Tibial nerve (tissue), 4 donors: ENCODE data around the gene TSSC4. TPM values are rescaled to one million over a fixed set of nuclear protein-coding genes. Genes with fewer than 3 reads are reported as not detected.

Source experiments
- DNase-seq, 2 donors: peaks; one replicate each; pipeline ENCODE4 v3.0.0-alpha.2; 2019; ENCODE audit warnings: low spot score in 2 of 2
- H3K27ac ChIP-seq, 4 donors: fragments of 200-600 bp; sonication (generic) in 3 of 4; one replicate each; pipeline ENCODE4 v1.5.1; 2017 to 2019; ENCODE audit warnings: mild to moderate bottlenecking in 1 of 4
- H3K27me3 ChIP-seq, 2 donors: fragments of 200-600 bp; sonication (generic) in 1 of 2; one replicate each; pipeline versions ENCODE4 v1.5.1 to v1.6.0; 2017 to 2019
- H3K36me3 ChIP-seq, 3 donors: fragments of 200-600 bp; sonication (generic); one replicate each; pipeline ENCODE4 v1.5.1; 2018 to 2019
- H3K4me1 ChIP-seq, 4 donors: fragments of 200-600 bp; sonication (generic) in 3 of 4; one replicate each; pipeline ENCODE4 v1.5.1; 2017 to 2019
- H3K4me3 ChIP-seq, 4 donors: fragments of 200-600 bp; sonication (generic) in 3 of 4; one replicate each; pipeline ENCODE4 v1.5.1; 2017 to 2019; ENCODE audit warnings: mild to moderate bottlenecking in 1 of 4, moderate library complexity in 1 of 4
- H3K9me3 ChIP-seq, 4 donors: fragments of 200-600 bp; sonication (generic) in 3 of 4; one replicate each; pipeline ENCODE4 v1.5.1; 2017 to 2019
- CTCF ChIP-seq, 5 experiments: fragments of 200-600 bp in 3 of 5; fragments of 450-650 bp in 2 of 5; sonication (generic) in 3 of 5; IDR thresholded peaks; one replicate each; pipeline ENCODE4 v1.5.1; 2016 to 2019; ENCODE audit warnings: antibody characterized with exemption in 5 of 5, mild to moderate bottlenecking in 3 of 5, moderate library complexity in 2 of 5
- EP300 ChIP-seq, 2 donors: sonication (generic); formaldehyde crosslinking; IDR thresholded peaks; one replicate each; pipeline ENCODE4 v1.6.1; 2017; ENCODE audit warnings: antibody characterized with exemption in 2 of 2, mild to moderate bottlenecking in 1 of 2
- POLR2A ChIP-seq, 2 donors: fragments of 450-650 bp; IDR thresholded peaks; one replicate each; pipeline ENCODE4 v1.6.1; 2017; ENCODE audit warnings: antibody characterized with exemption in 2 of 2, mild to moderate bottlenecking in 2 of 2, moderate library complexity in 2 of 2
- WGBS, 2 donors: methylation state at CpG; one replicate each; pipeline ENCODE4 v1.1.5; 2018; 5-methylcytosine and 5-hydroxymethylcytosine counted together
- total RNA-seq, 4 donors: library from RNA; depleted of rRNA; stranded (reverse); fragments of >200 nt; gene quantifications; one replicate each; pipeline ENCODE4 v1.1.0, GENCODE V29; 2016

The TSSC4 gene
- total RNA-seq, 4 donors from 2014 or later = 44.8 to 54.3 (median 49.1) TPM

DNA sequence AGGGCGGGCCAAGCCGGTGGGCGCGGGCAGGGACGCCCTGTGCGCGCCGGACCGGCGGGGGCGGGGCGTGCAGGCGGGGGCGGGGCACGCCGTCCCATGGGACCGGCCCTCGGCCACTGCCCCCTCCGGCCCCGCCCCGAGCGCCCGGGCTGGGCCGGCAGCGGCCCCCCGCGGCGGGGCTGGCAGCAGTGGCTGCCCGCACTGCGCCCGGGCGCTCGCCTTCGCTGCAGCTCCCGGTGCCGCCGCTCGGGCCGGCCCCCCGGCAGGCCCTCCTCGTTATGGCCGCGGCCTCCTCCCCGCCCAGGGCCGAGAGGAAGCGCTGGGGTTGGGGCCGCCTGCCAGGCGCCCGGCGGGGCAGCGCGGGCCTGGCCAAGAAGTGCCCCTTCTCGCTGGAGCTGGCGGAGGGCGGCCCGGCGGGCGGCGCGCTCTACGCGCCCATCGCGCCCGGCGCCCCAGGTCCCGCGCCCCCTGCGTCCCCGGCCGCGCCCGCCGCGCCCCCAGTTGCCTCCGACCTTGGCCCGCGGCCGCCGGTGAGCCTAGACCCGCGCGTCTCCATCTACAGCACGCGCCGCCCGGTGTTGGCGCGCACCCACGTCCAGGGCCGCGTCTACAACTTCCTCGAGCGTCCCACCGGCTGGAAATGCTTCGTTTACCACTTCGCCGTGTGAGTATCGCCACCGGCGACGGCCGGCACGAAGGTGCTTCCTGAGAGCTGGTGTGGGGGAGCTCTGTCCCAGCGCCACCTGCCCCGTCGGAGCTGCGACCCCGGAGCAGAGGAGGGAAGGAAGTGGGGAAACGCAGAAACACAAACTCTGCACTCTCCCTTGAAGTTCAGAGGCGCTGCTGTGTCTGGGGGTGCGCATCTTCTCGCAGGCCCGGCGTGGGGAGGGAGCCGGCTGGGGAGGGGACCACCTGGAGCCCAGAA, 44.5 kb downstream of the TSSC4 start, which contains the start of gene KCNQ1:
Gene KCNQ1, plus strand, starts transcription at position 188 of the 925 bp plus-strand sequence. Its CDS starts 91 bp downstream, at position 279.
- H3K27ac ChIP-seq = peak within 1 kb of the TSS in 1 of 4 donors; percentile 68
- H3K27me3 ChIP-seq = peaks cover 0 to 63% of the 10 kb centered on the region in 2 donors
- H3K4me3 ChIP-seq = peak within 1 kb of the TSS in 3 of 4 donors; percentile 9 to 49 (median 49)
- no peak for DNase-seq
- peaks cover 0 to 10% (median 0%) of the 10 kb centered on the region in 4 donors for H3K9me3 ChIP-seq
- H3K36me3 ChIP-seq = no peaks in the 10 kb centered on the region
- WGBS, 2 donors = 2% methylated on average over 37 to 77 of the region's 116 CpGs
- TF ChIP-seq POLR2A (IDR thresholded peaks at IDR 0.05) (peak; percentile 33), CTCF (IDR thresholded peaks at IDR 0.05) (peak in 1 of 5 experiments; percentile 10), EP300 (IDR thresholded peaks at IDR 0.05) (no peak)
- H3K4me1 ChIP-seq = peaks cover 0 to 19% (median 8%) of the 10 kb centered on the region in 4 donors

GRCh38 chr11:2445746-2446551, 45.4 kb downstream of the TSSC4 start:
- Histone ChIP-seq H3K4me1 (peaks cover 0 to 19% (median 8%) of the 10 kb centered on the region in 4 donors), H3K27ac (peak overlapping the region in 1 of 4 donors; percentile 45), H3K36me3 (no peaks in the 10 kb centered on the region), H3K27me3 (peaks cover 0 to 62% of the 10 kb centered on the region in 2 donors), H3K4me3 (peak overlapping the region in 3 of 4 donors; percentile 9 to 49 (median 49)), H3K9me3 (peaks cover 0 to 10% (median 0%) of the 10 kb centered on the region in 4 donors)
- WGBS, 2 donors = 42 to 47% methylated on average over 19 of the region's 23 CpGs
- DNase-seq = no peak
- TF ChIP-seq POLR2A (IDR thresholded peaks at IDR 0.05) (no peak), CTCF (IDR thresholded peaks at IDR 0.05) (no peak)

GRCh38 chr11:2446590-2447252, 46.2 kb downstream of the TSSC4 start:
- no peak for DNase-seq
- WGBS, 2 donors = 67 to 70% methylated on average over 12 to 14 of the region's 15 CpGs
- Histone ChIP-seq H3K27me3 (peaks cover 0 to 55% of the 10 kb centered on the region in 2 donors), H3K4me3 (peak overlapping the region in 2 of 4 donors; percentile 49), H3K27ac (peak overlapping the region in 1 of 4 donors; percentile 45), H3K4me1 (peaks cover 0 to 19% (median 8%) of the 10 kb centered on the region in 4 donors), H3K9me3 (peaks cover 0 to 10% (median 0%) of the 10 kb centered on the region in 4 donors), H3K36me3 (no peaks in the 10 kb centered on the region)
- TF ChIP-seq CTCF (IDR thresholded peaks at IDR 0.05) (no peak), EP300 (IDR thresholded peaks at IDR 0.05) (no peak), POLR2A (IDR thresholded peaks at IDR 0.05) (no peak)

DNA sequence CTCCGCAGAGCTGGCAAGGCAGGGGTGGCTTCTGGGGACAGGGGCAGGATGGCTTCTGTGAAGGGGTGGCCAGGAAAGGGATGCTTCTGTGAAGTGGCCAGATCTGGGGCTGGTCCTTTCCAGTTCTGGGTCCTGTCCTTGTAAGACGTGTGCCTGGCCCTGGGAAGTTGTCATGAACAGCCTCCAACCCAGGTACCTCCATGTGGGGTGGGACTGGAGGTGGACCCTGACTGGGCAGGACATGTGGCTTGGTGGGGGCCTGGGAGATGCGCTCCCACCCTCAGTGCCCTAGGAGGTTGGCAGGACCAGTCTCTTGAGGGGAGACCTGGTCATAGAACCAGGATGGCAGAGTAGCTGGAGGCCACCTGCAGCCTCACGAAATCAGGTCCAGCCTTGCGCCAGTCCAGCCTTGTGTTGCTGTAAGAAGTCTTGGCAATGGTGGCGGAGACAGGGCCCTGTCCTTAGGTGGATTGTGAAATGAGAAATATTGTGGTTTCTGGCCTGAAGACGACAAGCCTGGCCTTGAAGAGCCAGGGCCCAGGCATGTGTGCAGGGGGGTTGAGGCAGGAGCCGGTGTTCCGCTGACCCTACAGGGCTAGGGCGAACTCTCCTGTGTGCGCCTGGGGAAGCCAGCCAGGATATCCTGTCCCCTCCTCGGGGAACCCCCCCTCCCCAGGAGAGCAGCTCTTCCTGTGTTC, 46.9 kb downstream of the TSSC4 start:
- peak overlapping the region in 1 of 4 donors; percentile 19 for H3K27ac ChIP-seq
- DNase-seq = no peak
- TF ChIP-seq CTCF (IDR thresholded peaks at IDR 0.05) (no peak), POLR2A (IDR thresholded peaks at IDR 0.05) (no peak), EP300 (IDR thresholded peaks at IDR 0.05) (no peak)
- peaks cover 0 to 53% of the 10 kb centered on the region in 2 donors for H3K27me3 ChIP-seq
- H3K4me3 ChIP-seq = peak overlapping the region in 1 of 4 donors; percentile 49
- WGBS, 2 donors = 73 to 74% methylated on average over 9 to 12 of the region's 12 CpGs
- no peaks in the 10 kb centered on the region for H3K36me3 ChIP-seq
- peaks cover 0 to 19% (median 8%) of the 10 kb centered on the region in 4 donors for H3K4me1 ChIP-seq
- peaks cover 0 to 9% (median 0%) of the 10 kb centered on the region in 4 donors for H3K9me3 ChIP-seq
